GM18499 (cell line): Measurements from ENCODE around the gene GJC2.

Experiments
- ATAC-seq: cut with Tn5 transposase; IDR thresholded peaks from one replicate; pipeline ENCODE4 v1.9.1; 2021; ENCODE audit warnings: moderate number of reproducible peaks; ENCODE audit not compliant: insufficient read depth, unreplicated experiment

Gene GJC2

DNA sequence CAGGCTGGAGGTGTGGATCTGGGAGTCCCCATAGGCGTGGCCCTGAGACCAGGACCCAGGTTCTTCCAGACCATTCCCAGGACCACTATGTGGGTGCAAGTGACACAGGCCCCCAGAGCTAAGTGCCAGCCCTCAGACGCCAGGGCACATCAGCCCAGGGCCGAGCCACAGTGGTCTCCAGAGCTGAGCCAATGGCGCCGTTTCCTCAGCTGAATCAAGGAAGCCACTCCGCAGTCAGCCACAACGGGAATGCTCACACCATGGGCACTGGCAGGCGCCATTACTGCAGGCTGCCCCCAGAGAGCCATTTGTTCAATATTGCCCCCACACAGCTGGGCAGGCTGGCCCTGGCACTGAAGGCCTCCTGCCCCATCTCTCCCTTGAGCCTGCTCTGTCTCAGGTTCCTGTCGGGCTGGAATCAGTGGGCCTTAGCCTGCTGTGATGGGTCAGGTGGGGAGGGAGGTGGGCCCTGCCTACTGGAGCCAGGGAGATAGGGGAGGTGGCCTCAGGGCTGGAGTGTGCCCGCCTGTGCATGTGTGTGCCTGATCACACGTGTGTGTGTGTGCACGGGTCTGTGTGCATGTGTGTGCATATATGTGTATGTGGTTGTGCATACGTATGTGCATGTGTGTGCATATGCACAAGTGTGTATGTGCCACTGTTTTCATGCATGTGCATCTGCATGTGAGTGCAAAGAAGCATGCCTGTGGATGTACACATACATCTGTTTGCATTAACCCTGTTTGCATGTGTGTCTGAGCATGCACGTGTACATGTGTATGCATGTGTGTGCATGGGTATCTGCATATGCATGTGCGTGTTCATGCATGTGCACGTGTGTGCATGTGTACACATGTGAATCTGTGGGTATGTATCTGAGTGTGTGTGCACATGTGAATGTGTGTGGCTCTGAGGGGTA, 6.1 kb downstream of the GJC2 start:
- ATAC-seq: no peak

GRCh38 chr1:228156515-228156881, 6.8 kb downstream of the GJC2 start:
- ATAC-seq: no peak

- no peak for ATAC-seq
Observed at GRCh38 chr1:228156941-228157728, 7.4 kb downstream of the GJC2 start.

DNA sequence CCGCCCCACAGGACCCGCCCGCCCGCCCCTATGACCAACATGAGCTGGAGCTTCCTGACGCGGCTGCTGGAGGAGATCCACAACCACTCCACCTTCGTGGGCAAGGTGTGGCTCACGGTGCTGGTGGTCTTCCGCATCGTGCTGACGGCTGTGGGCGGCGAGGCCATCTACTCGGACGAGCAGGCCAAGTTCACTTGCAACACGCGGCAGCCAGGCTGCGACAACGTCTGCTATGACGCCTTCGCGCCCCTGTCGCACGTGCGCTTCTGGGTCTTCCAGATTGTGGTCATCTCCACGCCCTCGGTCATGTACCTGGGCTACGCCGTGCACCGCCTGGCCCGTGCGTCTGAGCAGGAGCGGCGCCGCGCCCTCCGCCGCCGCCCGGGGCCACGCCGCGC, 8.0 kb downstream of the GJC2 start:
- ATAC-seq: no peak

DNA sequence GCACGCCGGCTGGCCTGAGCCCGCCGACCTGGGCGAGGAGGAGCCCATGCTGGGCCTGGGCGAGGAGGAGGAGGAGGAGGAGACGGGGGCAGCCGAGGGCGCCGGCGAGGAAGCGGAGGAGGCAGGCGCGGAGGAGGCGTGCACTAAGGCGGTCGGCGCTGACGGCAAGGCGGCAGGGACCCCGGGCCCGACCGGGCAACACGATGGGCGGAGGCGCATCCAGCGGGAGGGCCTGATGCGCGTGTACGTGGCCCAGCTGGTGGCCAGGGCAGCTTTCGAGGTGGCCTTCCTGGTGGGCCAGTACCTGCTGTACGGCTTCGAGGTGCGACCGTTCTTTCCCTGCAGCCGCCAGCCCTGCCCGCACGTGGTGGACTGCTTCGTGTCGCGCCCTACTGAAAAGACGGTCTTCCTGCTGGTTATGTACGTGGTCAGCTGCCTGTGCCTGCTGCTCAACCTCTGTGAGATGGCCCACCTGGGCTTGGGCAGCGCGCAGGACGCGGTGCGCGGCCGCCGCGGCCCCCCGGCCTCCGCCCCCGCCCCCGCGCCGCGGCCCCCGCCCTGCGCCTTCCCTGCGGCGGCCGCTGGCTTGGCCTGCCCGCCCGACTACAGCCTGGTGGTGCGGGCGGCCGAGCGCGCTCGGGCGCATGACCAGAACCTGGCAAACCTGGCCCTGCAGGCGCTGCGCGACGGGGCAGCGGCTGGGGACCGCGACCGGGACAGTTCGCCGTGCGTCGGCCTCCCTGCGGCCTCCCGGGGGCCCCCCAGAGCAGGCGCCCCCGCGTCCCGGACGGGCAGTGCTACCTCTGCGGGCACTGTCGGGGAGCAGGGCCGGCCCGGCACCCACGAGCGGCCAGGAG, 8.6 kb downstream of the GJC2 start:
- no peak for ATAC-seq

GRCh38 chr1:228159008-228159665, 9.4 kb downstream of the GJC2 start:
- no peak for ATAC-seq

DNA sequence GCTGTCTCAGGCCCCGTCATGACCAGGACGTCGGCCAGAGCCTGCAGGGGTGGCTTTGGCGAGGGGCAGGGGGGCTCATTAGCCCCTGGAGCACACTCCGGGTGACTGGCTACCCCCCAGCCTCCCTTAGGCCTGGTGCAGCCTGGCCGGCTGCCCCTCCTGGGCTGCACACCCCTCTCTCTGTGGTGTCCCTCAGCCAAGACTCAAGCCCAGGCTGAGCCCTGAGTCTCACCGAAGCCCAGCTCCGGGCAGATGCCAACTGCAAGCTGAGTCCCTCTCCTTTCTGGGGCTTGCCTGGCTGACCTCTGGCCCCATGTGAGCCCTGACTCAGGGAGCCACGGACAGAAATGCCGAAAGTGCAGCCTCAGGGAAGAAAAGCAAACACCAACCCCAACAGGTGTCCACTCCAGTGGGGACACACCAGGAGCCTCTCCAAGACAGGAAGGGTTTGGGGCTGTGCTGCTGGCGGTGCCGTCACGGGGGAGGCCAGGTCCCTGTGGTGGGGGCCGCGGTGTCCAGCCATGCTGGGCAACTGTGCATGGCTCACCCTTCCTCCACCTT, 10.6 kb downstream of the GJC2 start:
- no peak for ATAC-seq

DNA sequence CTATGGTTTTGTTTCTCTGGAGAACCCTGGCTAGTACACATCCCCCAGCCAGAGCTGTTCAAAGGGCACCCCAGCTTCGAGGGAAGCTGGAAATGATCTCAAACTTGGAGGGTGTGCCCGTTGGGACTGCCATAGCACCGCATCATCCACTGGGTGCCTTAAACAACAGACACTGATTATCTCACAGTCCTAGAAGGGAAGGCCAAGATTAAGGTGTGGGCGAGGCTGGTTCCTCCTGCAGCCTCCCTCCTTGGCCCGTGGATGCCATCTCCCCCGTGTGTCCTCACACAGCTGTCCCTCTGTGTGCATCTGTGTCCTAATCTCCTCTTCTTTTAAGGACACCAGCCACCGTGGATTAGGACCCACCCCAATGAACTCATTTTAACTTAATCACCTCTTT, 11.6 kb downstream of the GJC2 start:
- ATAC-seq: no peak

GRCh38 chr1:228161866-228162265, 12.1 kb downstream of the GJC2 start:
- no peak for ATAC-seq

DNA sequence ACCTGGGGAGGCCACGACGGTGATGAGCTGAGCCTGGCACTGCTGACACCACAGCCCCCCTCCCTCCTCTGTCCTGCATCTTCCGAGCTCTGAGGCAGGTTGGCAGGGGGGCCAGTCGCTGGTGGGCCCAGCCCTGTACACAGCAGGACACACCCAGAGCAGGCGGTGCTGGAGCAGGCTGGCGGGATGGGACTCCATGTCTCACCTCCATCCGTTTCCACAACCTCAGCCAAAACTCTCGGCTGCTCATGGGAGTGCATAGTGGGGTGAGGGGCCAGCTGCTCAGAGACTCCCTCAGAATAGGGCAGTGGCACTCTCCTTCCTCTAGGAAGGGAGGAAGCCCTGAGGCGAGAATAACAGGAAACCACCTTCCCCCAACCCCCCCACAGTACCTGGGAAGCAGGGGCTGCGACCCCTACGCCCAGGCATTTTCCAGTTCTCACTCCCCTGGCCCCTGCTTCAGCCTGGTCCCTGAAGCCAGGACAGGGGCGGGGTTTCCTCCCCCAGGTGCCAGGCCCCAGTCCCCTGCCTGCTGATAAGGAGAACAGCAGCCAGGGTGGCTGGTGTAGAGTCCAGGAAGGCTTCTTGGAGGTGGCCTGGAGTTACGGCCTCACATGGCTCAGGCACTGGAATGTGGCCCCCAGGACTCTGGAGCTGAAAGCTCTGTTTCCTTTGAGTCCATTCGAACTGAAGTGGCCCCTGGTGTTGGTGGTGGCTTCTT, 12.7 kb downstream of the GJC2 start:
- ATAC-seq: no peak

- ATAC-seq: no peak
Observed at GRCh38 chr1:228163007-228163753, 13.4 kb downstream of the GJC2 start.

DNA sequence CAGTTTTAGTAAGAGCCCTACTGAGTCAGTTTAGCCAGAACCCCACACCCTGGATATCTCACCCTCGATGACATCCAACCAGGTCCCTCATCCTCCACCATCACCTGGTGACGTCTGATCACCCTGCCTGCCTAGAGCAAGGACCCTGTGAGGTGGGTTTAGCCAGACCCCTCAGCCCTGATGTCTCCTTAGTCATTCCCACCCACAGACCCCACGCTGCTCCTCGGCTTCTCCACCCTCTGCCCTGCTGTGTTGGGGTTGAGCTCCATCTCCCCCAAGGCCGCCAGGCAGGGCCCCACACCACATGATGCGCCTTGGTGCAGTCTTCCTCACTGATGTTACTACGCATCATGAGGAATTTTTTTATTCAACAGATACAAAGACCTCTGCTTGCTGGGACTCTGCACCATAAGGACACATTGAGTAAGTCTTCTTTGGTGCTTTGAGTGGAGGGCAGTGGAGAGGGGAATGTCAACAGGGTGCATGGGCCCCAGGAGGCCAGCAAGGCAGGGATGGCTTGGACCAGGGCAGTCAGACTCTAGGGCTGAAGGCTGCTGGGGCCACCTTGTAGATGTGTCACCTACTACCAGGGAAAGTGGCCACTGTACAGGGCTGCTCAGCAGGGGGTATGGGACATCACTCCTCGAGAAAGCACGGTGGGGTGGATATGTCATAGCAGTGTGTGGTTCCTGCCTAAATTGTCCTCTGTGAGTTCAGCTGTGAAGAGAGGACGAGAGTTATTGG, 14.2 kb downstream of the GJC2 start:
- ATAC-seq: no peak

GRCh38 chr1:228164561-228165371, 15.0 kb downstream of the GJC2 start:
- peak; percentile 2 for ATAC-seq

DNA sequence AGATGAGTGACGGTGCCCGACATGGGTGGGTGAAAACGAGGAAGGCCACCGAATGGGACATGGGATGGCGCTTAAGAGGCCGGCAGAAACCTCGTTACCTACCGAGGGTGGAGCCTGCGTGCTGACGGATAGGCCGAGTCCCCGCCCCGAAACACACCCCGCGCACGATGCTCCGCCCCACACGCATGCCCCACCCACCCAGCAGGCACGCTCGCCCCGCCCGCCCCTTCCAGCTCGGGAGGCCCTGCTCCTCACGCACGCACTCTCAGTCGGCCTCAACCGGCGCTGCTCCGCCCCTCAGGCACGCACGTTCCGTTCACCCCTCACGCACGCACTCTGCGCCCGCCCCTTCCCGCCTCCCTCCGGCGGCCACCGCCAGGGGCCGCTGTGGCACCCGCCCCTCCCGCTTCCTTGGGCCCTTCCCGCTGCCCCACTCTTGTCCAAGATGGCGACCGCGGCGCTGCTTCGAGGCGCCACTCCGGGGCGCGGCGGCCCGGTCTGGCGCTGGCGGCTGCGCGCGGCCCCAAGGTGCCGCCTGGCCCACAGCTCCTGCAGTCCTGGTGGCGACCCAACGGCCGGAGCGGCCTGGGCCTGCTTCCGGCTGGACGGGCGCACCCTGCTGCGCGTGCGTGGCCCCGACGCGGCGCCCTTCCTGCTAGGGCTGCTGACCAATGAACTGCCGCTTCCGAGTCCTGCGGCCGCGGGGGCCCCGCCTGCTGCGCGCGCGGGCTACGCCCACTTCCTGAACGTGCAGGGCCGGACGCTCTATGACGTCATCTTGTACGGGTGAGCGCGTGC, 15.8 kb downstream of the GJC2 start, which contains the start of gene IBA57:
Gene IBA57 (plus strand): TSS at position 433 of the 798 bp plus-strand sequence. CDS start 13 bp downstream, at position 446.
- ATAC-seq: peak; percentile 70

DNA sequence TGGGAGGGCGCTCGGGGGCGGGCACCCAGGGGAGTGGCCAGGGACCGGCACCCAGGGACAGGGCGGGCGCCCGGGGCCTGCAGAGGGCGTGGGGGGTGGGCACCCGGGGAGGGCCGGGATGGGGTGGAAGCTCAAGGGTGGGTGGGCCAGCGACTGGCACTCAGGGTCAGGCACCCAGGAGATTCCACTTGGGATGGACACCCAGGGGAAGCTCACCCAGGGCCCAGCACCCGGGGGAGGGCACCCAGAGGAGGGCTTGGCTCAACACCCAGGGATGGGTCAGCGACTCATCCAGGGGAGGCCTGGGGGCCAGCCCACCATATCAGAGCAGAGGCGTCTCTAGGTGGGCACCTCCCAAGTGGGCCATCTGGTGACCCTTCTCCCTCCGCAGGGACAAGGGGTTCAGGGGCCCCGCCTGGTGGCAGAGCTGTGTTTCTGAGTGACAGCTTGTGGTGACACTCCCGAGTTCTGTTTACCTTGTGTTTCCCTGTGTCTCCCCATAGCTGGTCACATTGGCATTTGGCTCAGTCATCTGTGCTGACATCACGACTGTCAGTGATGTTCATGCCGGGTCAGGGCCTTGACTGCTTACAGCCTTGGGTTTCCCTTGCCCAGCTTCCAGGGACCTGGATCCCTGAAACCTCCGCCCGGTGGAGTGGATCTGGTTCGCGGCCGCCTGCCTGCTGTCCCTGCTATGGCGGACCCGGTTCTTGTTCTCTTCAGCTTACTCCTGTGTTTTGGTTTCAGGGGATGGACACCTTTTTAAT, 16.6 kb downstream of the GJC2 start:
- ATAC-seq: peak; percentile 12
